CD4-positive, alpha-beta T cell treated with Interleukin-15 for 4 hours (primary cell): ENCODE results near the gene PRIM2.
"Not testable (repeated sequence)": the region's sequence is repeated elsewhere in the genome, so short reads cannot be mapped to it uniquely, and the experiment has no call there.

Experiments
- DNase-seq: peaks from one replicate; pipeline ENCODE4 v3.0.0-alpha.2; 2020; ENCODE audit warnings: low spot score

PRIM2 gene

GRCh38 chr6:57365076-57365583 is 47.7 kb downstream of the PRIM2 start:
- DNase-seq = not testable (repeated sequence)

GRCh38 chr6:57368965-57369731 is 51.7 kb downstream of the PRIM2 start:
- not testable (repeated sequence) for DNase-seq

DNA sequence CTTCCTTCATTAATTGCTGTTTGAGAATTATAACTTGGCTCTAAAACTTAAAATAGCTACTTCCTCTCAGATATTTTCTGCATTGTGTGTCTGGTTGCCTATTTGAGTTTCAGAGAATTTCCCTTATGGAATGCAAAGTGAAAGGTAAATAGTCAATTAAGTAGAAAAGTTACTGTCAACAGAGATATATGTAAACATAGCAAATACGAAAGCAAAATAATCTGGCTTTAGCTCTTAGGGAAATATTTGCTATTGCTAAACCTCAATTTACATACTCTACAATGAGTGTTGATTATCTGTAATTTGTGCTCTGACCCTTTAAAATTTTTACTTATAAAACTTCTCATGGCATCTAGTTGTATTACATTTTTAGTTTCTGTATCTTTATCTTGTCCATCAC is 54.3 kb downstream of the PRIM2 start:
- not testable (repeated sequence) for DNase-seq

DNA sequence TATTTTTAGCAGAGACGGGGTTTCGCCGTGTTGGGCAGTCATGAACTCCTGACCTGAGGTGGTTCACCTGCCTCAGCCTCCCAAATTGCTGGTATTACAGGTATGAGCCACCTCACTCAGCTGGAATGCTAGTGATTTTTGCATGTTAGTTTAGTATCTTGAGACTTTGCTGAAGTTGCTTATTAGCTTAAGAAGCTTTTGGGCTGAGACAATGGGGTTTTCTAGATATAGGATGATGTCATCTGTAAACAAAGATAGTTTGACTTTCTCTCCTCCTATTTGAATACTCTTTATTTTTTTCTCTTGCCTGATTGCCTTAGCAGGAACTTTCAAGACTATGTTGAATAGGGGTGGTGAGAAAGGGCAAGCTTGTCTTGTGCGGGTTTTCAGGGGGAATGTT is 57.3 kb downstream of the PRIM2 start:
- DNase-seq = not testable (repeated sequence)

GRCh38 chr6:57376083-57376482 is 58.7 kb downstream of the PRIM2 start:
- DNase-seq = not testable (repeated sequence)

DNA sequence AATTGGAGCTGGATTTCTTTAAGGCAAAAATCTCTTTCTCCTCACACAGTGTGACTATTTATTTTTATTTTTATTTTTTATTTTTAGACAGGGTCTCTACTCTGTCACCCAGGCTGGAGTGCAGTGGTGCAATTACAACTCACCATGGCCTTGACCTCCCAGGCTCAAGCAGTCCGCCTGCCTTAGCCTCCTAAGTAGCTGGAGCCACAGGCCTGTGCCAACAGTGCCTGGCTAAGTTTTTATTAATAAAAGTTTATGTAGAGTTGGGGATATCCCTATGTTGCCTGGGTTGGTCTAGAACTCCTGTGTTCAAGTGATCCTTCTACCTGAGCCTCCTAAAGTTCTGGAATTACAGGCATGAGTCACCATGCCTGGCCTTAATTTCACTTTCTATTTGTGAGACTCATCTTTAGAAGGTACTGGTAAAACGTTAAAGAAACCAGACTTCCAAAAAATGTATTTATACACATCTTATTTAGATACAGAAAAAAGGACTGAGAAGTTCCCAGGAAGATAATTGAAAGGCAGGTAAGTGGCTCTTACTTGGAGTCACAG is 71.7 kb downstream of the PRIM2 start:
- not testable (repeated sequence) for DNase-seq

DNA sequence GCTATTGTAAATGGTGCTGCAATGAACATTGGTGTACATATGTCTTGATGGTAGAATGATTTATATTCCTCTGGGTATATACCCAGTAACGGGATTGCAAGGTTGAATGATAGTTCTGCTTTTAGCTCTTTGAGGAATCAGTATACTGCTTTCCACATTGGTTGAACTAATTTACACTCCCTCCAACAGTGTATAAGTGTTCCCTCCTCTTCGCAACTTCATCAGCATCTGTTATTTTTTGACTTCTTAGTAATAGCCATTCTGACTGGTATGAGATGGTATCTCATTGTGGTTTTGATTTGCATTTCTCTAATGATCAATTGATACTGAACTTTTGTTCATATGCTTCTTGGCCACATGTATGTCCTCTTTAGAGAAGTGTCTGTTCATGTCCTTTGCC is 73.4 kb downstream of the PRIM2 start:
- DNase-seq = not testable (repeated sequence)

DNA sequence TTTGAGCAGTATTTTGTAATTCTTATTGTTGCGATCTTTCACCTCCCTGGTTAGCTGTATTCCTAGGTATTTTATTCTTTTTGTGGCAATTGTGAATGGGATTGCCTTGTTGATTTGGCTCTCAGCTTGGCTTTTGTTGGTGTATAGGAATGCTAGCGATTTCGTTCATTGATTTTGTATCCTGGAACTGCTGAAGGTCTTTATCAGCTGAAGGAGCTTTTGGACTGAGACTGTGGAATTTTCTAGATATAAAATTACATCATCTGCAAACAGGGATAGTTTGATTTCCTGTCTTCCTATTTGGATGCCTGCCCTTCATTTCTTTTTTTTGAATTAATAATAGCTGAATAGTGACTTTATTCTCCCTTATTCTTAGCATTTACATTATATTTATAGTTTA is 74.6 kb downstream of the PRIM2 start:
- DNase-seq = not testable (repeated sequence)

DNA sequence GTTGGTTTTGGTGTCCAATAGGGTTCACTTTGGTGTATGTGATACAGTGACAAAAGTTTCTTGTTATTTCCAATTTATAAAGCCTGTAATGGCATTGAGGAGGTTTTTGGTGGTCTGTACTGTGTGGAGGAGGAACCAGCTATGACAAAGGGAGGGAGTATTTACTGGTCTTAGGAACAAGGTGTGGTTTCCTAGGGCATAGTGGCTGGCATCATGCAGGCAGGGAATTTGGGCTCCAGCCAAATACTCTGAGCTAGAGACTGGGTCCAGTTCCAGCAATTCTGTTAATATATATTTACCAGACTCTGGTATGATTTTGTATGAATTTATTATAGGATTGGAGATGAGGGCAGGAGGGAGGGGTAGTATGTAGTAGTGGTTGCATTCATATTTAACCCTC is 101.9 kb downstream of the PRIM2 start:
- DNase-seq = not testable (repeated sequence)

GRCh38 chr6:57421503-57421902 is 104.1 kb downstream of the PRIM2 start:
- no peak for DNase-seq

DNA sequence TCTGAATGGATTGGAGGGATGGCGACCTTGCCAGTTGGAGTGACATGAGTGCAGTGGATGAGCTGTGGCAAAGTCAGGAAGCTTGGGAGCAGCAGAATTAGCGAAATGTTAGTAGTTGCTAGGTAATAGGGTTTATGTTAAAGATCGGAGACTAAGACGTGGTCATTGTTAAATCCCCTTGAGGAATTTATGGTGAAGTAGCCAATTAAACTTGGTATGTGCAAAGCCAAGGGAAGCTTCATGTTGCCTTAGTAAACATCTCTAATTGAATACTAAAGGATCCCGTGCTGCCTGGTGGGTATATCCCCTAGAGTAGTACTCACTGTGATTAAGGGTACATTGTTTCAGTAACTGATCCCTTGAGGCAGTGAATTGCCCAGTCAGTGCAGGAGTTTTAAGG is 106.0 kb downstream of the PRIM2 start:
- DNase-seq = no peak

- not testable (repeated sequence) for DNase-seq
Measured at GRCh38 chr6:57431742-57432141, 114.3 kb downstream of the PRIM2 start.

- DNase-seq = no peak
Measured at GRCh38 chr6:57432157-57432556, 114.7 kb downstream of the PRIM2 start.

- no peak for DNase-seq
Measured at GRCh38 chr6:57432919-57433684, 115.7 kb downstream of the PRIM2 start.

GRCh38 chr6:57433790-57434189 is 116.4 kb downstream of the PRIM2 start:
- not testable (repeated sequence) for DNase-seq

DNA sequence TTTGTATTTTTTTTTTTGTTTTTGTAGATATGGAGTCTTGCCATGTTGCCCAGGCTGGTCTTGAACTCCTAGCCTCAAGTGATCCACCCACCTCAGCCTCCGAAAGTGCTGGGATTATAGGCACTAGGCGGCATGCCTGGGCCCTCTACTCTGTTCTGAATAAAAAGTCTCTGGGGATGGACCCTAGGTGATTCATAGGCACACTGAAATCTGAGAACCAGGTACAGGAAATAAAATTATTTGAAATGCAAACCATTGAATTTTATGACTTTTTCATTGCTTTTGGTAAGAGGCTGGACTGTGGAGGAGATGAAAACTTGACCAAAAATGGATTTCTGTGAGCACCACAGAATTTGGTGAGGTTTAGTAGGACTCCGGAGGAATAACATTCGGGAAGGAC is 117.5 kb downstream of the PRIM2 start:
- no peak for DNase-seq

GRCh38 chr6:57435475-57436160 is 118.2 kb downstream of the PRIM2 start:
- no peak for DNase-seq

GRCh38 chr6:57440735-57441134 is 123.3 kb downstream of the PRIM2 start:
- not testable (repeated sequence) for DNase-seq

DNA sequence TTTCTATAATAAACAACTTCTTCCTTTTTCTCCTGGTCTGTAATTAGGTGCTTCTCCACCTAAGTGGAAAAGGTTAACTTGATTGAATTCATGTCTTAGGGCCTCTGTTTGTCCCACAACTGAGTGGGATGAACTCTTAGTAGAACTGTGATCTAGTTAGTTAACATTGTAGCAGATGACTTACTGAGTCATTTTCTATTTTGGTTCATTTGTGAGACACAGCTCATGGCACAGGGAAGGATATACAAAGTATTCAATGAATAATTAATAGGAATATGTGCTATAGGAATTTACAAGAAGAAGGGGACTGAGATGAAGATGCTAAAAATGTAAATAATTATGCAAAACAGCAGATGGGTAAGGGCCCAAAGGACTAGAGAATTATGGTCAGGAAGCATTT is 124.7 kb downstream of the PRIM2 start:
- not testable (repeated sequence) for DNase-seq

GRCh38 chr6:57443181-57443580 is 125.8 kb downstream of the PRIM2 start:
- DNase-seq = not testable (repeated sequence)

DNA sequence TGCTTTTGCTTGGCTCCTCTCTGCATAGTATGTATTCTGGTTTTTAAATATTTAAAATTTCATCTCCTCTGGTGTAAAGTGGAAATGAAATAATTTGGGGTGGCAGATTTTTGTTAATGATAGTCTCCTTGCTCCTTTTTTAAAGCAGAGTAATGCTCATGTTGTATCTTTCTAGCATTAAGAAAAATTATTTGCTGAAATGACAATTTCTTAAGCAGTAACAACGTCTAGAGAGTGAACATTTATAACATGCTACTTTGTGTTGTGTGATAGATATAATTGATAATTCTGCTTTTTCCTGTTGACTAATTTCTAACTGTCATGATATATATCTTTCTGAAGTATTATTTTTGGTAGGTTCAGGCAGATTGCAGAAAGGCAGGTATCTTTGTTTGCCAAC is 127.4 kb downstream of the PRIM2 start:
- not testable (repeated sequence) for DNase-seq

- DNase-seq = not testable (repeated sequence)
Measured at GRCh38 chr6:57445379-57445778, 127.9 kb downstream of the PRIM2 start.
